ENCODE measurements around the gene RIMBP2.
"Not testable (repeated sequence)": the region's sequence is repeated elsewhere in the genome, so short reads cannot be mapped to it uniquely, and the experiment has no call there.

The RIMBP2 gene

GRCh38 chr12:130596241-130596640, 119.9 kb downstream of the RIMBP2 start:
- no peak for DNase-seq (ENCODE audit: low read depth)

- DNase-seq (ENCODE audit: low read depth): no peak
These were observed 120.5 kb downstream of the RIMBP2 start for GRCh38 chr12:130595566-130595965.

- no peak for DNase-seq (ENCODE audit: low read depth)
These were observed 123.0 kb downstream of the RIMBP2 start for GRCh38 chr12:130593056-130593455.

- DNase-seq (ENCODE audit: low read depth): no peak
These were observed 123.5 kb downstream of the RIMBP2 start for GRCh38 chr12:130592641-130593040.

GRCh38 chr12:130591736-130592135, 124.4 kb downstream of the RIMBP2 start:
- DNase-seq (ENCODE audit: low read depth): no peak

- no peak for DNase-seq (ENCODE audit: low read depth)
These were observed 125.4 kb downstream of the RIMBP2 start for GRCh38 chr12:130590685-130591084.

- DNase-seq (ENCODE audit: low read depth): no peak
These were observed 126.4 kb downstream of the RIMBP2 start for GRCh38 chr12:130589540-130590317.

GRCh38 chr12:130588696-130589539, 127.2 kb downstream of the RIMBP2 start:
- DNase-seq (ENCODE audit: low read depth): no peak

- no peak for DNase-seq (ENCODE audit: low read depth)
These were observed 128.1 kb downstream of the RIMBP2 start for GRCh38 chr12:130587966-130588365.

GRCh38 chr12:130584475-130584874, 131.6 kb downstream of the RIMBP2 start:
- not testable (repeated sequence) for DNase-seq (ENCODE audit: low read depth)

GRCh38 chr12:130583800-130584199, 132.3 kb downstream of the RIMBP2 start:
- DNase-seq (ENCODE audit: low read depth): no peak

- no peak for DNase-seq (ENCODE audit: low read depth)
These were observed 132.8 kb downstream of the RIMBP2 start for GRCh38 chr12:130583317-130583716.

GRCh38 chr12:130582286-130582685, 133.8 kb downstream of the RIMBP2 start:
- no peak for DNase-seq (ENCODE audit: low read depth)

GRCh38 chr12:130581782-130582181, 134.3 kb downstream of the RIMBP2 start:
- DNase-seq (ENCODE audit: low read depth): no peak

GRCh38 chr12:130579231-130579630, 136.9 kb downstream of the RIMBP2 start:
- DNase-seq (ENCODE audit: low read depth): no peak

GRCh38 chr12:130577351-130577750, 138.7 kb downstream of the RIMBP2 start:
- DNase-seq (ENCODE audit: low read depth): no peak

- no peak for DNase-seq (ENCODE audit: low read depth)
These were observed 139.7 kb downstream of the RIMBP2 start for GRCh38 chr12:130576371-130576816.

- DNase-seq (ENCODE audit: low read depth): no peak
These were observed 141.7 kb downstream of the RIMBP2 start for GRCh38 chr12:130574402-130574801.

- DNase-seq (ENCODE audit: low read depth): no peak
These were observed 142.3 kb downstream of the RIMBP2 start for GRCh38 chr12:130573766-130574165.

- DNase-seq (ENCODE audit: low read depth): no peak
These were observed 142.9 kb downstream of the RIMBP2 start for GRCh38 chr12:130573235-130573634.

GRCh38 chr12:130572553-130572952, 143.5 kb downstream of the RIMBP2 start:
- DNase-seq (ENCODE audit: low read depth): no peak

GRCh38 chr12:130571734-130572133, 144.4 kb downstream of the RIMBP2 start:
- DNase-seq (ENCODE audit: low read depth): no peak

- DNase-seq (ENCODE audit: low read depth): no peak
These were observed 145.0 kb downstream of the RIMBP2 start for GRCh38 chr12:130571089-130571488.
